GM18519 (cell line): ENCODE results near the gene ABCB4.
"Not testable (repeated sequence)": the region's sequence is repeated elsewhere in the genome, so short reads cannot be mapped to it uniquely, and the experiment has no call there.

Experiments
- ATAC-seq: cut with Tn5 transposase; IDR thresholded peaks from one replicate; pipeline ENCODE4 v1.9.1; 2021; ENCODE audit warnings: mild to moderate bottlenecking, moderate library complexity; ENCODE audit not compliant: unreplicated experiment, low FRiP score

ABCB4 gene

GRCh38 chr7:87479951-87480350 lies 4.5 kb upstream of the ABCB4 start:
- no peak for ATAC-seq

GRCh38 chr7:87476179-87476557 lies 688 bp upstream of the ABCB4 start:
- no peak for ATAC-seq

DNA sequence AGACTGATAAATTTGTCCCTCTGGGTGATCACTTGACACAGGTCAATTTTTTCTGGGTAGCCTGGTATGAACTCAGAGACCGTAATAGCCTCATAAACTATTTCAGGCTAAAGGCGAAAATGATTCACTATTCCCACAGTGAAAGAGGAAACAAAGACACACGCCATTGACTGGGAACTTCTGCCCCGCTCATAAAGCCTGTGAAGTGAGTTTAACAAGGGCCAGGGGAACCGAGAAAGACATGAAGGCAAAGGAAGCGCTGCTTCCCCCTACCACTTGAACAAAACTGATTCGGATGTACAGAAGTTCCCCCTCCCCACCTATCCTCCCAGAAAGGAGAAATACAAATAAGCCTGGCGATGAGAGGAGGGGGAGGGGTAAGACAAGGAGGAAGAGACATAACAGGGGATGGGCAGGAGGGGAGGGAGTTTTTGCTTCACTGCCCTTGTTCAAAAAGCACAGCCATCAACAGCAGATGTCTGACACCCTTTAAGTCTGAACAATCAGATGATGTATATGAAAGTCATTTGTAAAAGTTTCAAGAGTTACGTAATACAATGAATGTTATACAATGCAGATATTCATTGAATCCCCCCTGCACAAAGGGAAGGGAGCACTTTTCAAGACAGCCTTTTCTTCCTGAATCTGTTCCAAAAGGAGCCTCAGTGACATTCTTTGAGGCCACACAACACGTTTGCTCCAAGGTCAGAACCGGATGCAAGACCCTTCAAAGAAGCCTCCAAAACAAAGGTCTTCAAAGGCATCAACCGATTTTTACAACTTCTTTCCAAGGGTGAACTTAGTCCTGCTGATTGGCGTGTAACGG lies 734 bp downstream of the ABCB4 start:
- peak; percentile 75 for ATAC-seq

DNA sequence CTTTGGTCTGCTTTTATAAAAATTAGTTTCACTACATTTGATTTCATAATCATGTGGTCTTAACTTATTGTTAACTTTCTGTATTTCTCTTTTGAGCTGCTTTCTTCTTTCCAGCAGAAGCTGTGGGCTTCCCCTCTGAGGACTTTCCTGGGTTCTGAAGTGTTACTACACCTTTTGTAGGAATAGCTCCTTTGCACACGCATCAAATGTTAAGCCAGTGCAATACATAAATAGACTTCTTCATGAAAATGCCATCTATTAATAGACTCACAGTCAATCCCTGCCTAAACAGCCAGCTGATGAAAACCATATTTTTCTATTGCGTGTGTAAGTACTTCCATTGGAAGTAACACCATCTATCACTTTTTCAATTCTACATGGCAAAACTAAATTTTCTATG lies 1.5 kb downstream of the ABCB4 start:
- ATAC-seq = peak; percentile 2

DNA sequence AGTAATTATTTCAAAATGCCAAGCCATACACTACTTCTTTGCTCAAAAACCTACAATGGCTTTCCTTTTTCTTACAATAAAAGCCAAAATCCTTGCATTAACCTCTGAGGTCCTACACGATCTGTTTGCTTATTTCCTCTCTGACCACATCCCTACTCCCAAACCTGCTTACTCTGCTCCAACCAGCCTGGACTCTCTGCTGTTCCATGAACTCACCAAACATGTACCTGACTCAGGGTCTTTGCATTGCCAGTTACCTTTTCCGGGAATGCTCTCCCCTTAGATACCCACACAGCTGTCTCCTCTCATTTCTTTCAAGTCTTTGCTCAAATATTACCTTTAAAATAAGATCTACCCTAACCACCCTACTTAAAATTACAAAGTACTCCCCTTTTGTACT lies 2.3 kb downstream of the ABCB4 start:
- ATAC-seq = no peak

DNA sequence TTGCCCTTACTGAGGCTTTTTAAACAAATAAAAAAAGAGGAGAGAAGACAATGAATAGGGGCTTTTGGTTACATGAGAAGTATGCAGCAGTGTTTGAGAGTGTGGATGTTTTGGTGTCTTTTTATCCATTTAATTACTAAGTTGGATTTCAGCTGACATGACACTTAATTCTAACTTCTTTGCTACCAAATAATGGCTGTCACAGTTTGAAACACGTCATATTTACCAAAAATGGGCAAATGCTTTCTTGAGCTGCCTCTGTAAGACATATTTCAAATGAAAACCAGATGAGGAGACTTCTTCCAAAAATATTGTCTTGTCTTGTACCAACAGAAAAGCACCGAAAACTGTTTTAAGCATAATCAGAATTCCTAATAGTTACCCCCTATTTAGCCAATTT lies 4.0 kb downstream of the ABCB4 start:
- ATAC-seq = no peak

DNA sequence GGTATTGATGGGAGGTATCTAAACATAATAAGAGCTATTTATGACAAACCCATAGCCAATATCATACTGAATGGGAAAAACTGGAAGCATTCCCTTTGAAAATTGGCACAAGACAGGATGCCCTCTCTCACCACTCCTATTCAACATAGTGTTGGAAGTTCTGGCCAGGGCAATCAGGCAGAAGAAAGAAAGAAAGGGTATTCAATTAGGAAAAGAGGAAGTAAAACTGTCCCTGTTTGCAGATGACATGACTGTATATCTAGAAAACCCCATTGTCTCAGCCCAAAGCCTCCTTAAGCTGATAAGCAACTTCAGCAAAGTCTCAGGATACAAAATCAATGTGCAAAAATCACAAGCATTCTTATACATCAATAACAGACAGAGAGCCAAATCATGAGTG lies 6.3 kb downstream of the ABCB4 start:
- ATAC-seq = not testable (repeated sequence)

GRCh38 chr7:87465534-87465880 lies 10.0 kb downstream of the ABCB4 start:
- ATAC-seq = not testable (repeated sequence)

- not testable (repeated sequence) for ATAC-seq
These were observed 10.5 kb downstream of the ABCB4 start for GRCh38 chr7:87464830-87465533.

- no peak for ATAC-seq
These were observed 11.5 kb downstream of the ABCB4 start for GRCh38 chr7:87463982-87464381.

GRCh38 chr7:87460444-87460843 lies 15.0 kb downstream of the ABCB4 start:
- not testable (repeated sequence) for ATAC-seq

GRCh38 chr7:87459941-87460340 lies 15.5 kb downstream of the ABCB4 start:
- no peak for ATAC-seq

DNA sequence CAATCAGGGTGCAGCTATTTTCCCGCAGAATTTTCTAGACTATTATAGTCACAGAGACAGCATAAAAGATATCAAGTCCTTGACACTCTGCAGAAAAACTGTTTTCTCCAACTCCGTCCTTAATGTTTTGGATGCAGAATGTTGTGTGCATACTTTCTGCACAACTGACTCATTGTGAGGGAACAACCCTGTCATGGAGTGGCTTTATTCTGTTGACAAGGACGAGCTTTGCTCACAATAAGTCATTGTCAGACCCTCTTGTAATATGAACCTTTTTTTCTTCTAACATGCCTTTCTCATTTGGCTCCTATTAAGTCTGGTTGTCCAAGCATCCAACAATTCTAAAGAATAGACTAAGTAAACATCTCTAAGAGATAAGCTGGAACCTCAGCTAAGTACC lies 17.3 kb downstream of the ABCB4 start:
- no peak for ATAC-seq

GRCh38 chr7:87456247-87456646 lies 19.2 kb downstream of the ABCB4 start:
- ATAC-seq = no peak

DNA sequence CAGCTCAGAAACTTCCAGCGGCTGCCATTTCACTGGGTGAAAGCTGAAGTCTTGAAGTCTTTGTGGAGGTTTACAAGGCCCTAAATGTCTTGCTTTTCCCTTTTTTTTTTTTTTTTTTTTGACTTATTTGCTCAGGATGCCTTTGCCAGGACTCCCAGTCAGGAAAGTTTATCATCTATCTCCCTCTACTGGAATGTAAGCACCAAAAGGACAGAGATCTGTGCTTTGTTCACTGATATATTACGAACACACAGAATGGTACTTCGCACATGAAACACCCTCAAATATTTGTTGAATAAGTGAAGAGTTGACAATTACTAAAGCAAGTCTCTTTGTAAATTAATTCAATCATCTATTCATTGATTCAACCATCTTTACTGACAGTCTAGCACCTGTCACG lies 23.2 kb downstream of the ABCB4 start:
- ATAC-seq = no peak

DNA sequence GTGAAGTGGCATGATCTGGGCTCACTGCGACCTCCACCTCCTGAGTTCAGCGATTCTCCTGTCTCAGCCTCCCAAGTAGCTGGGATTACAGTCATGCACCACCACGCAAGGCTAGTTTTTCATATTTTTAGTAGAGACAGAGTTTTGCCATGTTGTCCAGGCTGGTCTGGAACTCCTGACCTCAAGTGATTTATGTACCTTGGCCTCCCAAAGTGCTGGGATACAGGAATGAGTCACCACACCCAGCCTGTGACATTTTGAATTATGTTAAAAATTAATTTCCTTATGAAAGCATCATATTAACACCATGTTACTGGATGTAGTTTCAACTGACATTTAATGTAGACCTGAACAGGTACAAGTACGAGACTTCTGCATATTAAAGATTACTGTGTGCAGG lies 24.3 kb downstream of the ABCB4 start:
- ATAC-seq = no peak

GRCh38 chr7:87450706-87451105 lies 24.8 kb downstream of the ABCB4 start:
- no peak for ATAC-seq

GRCh38 chr7:87448388-87448787 lies 27.1 kb downstream of the ABCB4 start:
- no peak for ATAC-seq

DNA sequence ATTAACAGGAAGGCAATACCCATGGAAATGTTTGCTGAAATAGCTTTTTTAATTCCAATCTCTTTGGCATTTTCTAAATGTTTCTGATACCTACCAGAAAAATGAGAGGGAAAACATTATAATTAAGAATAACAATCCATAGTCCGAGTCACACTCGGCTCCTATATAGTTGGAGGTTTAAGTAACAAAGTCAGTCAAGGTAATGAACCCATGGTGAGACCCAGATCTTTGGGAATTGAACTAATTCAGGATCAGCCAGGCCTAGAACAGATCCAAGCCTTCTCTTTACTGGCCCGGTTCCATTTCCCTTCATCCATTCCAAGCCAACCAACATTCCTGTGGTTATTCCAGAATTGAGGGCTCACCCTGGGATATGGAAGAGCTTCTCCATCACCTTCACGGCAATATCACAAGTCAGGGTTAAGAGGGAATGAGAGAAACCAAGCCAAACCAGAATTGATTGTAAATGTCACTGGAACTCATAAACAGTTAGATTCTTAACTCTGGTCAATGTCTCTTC lies 28.3 kb downstream of the ABCB4 start:
- no peak for ATAC-seq

- ATAC-seq = peak; percentile 81
These were observed 29.6 kb downstream of the ABCB4 start for GRCh38 chr7:87445897-87446296.

GRCh38 chr7:87435546-87435945 lies 39.9 kb downstream of the ABCB4 start:
- no peak for ATAC-seq

DNA sequence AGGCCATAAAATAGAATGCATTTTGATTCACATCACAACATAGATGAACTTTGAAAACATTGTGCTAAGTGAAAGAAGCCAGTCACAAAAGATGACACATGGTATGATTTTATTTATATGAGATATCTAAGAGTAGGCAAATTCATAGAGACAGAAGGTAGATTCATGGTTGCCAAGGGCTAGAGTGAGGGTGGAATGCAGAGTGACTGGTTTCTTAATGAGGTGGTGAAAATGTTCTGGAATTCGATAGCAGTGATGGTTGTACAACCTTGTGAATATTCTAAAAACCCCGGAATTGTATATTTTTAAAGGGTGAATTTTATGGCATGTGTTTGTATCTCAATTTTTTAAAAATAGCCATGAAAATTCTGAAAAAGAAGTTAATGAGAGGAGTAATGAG lies 42.9 kb downstream of the ABCB4 start:
- no peak for ATAC-seq
